C1 segment of cervical spinal cord (tissue), 14 donors: ENCODE measurements around the gene ZP1.

ENCODE experiments used
- DNase-seq, 14 donors: peaks; one replicate each; lab custom pipeline; 2025; lab: John Stamatoyannopoulos, UW

The ZP1 gene

GRCh38 chr11:60858236-60858635 lies 9.1 kb upstream of the ZP1 start:
- DNase-seq, result no peak

GRCh38 chr11:60858731-60859464 lies 8.4 kb upstream of the ZP1 start:
- DNase-seq, result no peak

- DNase-seq, result peak in 8 of 14 donors; percentile 17 to 74 (median 34)
Observed at GRCh38 chr11:60859616-60860250, 7.6 kb upstream of the ZP1 start.

DNA sequence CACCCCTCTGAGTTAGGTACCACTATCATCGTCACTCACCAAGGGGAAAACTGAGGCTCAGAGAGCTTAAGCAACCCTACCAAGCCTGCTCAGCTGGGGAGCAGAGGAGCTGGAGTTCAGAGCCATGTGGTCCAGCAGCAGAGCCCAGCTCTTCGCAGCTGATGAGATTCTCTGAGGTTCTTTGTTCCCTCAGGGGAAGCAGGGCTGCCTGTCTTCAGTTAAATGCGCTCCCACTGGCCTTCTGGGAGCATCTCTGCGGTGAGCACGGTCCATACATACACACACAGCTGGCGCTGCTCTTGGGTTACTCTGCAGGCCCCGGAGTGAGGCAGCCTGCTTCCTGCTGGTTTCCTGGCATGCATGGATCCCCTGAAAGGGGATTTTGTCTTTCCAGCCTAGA lies 6.4 kb upstream of the ZP1 start:
- peak in 3 of 14 donors; percentile 15 to 42 (median 15) for DNase-seq

DNA sequence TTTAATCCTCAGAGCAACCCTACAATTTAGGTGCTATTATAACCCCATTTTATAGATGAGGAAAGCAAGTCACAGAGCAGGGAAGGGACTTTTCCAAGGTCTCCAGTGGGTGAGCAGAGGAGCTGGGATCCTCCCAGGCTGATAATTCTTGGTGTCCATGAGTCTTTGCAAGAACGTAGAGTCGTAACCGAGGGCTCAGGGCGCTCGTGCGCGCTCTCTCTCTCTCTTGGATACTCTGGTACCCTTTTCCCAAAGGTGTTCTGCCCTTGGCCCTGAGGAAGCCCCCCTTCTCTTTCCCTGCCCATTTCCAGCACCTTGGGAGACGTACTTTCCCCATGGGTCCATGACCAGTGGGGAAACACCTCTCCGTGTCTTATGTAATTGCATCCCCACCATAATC lies 5.2 kb upstream of the ZP1 start:
- no peak for DNase-seq

DNA sequence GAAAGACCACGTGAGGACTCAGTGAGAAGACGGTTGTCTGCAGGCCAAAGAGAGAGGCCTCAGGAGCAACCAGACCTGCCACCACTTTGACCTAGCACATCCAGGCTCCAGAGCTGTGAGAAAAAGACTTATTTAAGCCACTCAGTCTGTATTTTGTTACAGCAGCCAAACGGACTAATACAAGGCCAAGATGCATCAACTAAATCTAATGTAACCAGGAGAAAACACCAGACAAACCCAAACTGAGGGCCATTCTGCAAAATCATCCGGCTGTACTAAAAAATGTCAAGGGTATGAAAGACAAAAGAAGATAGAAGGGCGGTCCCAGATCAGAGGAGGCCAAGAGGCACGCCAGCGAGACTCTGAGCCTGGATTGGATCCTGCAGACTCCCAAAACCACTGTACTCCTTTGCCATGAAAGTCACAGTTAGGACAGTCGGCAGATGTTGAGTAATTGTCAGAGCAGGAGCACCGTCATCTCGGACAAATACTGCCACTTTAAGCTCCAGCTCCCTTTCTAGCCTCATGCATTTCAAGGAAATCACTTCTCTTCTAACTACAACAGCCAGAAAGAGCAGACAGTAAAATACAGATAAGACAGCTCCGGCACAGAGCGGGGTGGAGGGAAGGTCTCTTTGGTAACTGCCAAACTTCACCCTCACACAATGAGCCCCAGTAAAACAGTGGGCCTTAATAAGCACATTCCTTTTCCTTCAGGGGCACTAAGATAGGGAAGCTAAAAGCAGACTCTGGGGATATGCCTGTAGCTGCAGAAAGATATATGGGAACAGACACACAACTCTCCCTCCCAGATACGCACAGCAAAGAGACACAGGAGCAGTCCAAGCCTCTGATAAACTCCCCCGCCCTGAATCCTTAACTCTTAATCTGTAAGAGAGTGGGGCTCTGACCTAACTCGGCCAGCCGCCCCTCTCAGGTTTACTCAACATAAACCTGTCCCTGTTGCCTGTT lies 3.5 kb upstream of the ZP1 start:
- DNase-seq, result no peak

DNA sequence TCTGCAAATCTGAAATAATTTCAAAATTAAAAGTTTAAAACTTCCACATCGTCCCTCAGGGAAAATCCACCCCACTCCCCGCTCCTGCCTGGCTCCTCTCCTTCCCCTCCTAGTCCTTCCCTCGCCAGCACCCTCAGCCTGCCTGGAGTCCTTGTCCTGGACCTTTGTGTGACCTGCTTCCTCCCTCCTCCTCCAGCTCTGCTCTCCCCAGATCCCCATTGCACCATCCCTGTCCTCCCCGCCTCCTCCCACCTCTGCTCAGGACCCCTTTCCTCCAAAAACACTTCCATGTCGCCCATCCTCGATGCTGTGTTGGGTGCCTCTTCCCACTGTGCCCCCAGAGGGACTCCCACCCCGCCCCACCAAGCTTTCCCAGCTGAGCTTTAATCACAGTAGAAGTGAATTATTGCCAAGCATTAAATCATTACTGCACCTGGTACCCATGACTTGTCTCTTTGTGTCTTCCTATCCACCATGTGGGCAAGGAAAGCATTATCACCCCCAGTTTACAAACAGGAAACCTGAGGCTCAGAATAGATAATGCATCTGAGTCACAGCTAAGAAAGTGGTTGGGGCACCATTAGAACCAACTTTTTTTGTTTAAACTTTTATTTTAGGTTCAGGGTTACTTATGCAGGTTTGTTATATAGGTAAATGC lies 2.4 kb upstream of the ZP1 start:
- no peak for DNase-seq

DNA sequence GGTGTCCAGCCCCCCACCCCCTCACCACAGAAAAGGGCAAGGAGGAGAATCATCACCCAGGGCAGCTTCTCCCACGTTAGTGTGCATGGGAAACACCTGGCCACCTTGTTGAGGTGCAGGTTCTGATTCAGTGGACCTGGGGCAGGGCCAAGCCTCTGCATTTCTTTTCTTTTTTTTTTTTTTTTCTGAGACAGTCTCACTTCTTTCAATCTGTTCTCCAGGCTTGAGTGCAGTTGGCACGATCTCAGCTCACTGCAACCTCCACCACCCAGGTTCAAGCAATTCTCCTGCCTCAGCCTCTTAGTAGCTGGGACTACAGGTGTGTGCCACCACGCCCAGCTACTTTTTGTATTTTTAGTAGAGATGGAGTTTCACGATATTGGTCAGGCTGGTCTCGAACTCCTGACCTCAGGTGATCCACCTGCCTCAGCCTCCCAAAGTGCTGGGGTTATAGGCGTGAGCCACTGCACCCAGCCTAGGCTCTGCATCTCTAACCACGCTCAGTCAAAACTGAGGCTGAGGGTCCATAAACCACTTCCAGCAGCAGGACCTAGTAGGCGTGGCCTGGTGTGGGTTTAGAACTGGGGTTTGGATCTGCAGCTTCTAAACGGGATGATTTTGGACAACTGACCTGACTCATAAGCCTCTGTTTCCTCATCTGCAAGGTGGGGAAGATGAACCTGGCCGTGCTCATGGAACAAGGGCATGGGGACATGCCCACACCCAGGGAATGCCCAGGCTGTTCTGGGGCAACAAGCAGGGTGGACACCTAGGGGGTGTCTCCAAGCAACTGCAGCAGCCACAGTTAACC lies 734 bp downstream of the ZP1 start:
- DNase-seq, result no peak

DNA sequence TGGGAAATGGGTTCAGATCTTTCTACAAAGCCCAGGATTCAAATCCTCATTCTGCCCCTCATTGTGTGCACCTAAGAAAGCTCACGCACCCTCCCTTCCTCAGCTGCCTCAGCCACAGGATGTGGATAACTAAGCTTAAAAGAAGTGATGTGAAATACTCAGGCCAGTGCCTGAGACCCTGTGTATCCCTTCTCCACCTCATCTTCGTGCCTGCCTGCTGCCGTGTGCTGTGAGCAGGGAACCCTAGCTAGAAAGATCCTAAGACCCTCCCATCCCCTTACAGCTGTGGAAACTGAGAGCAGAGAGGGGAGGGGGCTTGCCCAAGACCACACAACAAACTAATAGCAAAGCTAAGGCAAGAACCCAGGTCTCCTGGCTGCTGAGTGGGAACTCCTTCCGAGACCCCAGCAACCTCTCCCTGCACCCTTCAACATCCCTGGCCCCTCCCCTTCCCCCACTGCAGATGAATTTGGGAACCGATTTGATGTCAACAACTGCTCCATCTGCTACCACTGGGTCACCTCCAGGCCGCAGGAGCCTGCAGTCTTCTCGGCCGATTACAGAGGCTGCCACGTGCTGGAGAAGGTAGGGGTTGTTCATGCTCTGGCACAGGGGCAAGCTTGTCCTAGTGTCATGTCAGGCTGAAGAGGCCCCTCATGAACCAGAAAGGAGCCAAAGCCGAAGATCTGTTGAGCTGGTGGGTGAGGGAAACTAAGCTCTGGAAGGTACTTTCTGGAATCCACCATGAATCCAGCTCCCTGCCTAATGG lies 1.5 kb downstream of the ZP1 start:
- no peak for DNase-seq

DNA sequence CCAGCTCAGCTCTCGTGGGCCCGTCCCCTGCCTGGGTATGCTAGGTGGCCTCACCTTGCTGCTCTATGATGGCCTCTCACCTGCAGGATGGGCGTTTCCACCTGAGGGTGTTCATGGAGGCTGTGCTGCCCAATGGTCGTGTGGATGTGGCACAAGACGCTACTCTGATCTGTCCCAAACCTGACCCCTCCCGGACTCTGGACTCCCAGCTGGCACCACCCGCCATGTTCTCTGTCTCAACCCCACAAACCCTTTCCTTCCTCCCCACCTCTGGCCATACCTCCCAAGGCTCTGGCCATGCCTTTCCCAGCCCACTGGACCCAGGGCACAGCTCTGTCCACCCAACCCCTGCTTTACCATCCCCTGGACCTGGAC lies 2.1 kb downstream of the ZP1 start:
- no peak for DNase-seq

GRCh38 chr11:60870276-60870675 lies 2.9 kb downstream of the ZP1 start:
- DNase-seq, result peak in 1 of 14 donors; percentile 53

DNA sequence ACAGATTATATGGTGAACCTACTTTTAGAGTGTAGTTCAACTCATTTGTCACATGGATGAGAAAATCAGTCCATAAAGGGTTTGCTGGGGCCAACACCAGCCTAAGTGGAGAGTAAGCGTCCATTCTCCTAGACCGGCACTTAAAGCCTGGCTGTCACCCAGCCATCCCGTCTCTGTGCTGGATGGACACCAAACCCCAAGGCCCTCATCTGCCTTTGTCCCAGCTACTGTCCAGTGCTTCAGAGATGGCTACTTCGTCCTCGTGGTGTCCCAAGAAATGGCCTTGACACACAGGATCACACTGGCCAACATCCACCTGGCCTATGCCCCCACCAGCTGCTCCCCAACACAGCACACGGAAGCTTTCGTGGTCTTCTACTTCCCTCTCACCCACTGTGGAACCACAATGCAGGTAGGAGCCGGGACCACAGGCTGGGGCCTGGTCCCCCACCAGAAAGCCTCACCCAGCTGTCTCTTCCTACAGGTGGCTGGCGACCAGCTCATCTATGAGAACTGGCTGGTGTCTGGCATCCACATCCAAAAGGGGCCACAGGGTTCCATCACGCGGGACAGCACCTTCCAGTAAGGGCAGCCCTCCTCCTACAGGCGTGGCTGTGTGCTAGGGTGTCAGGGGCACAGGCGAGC lies 3.5 kb downstream of the ZP1 start:
- DNase-seq, result no peak

GRCh38 chr11:60871378-60872061 lies 4.2 kb downstream of the ZP1 start:
- peak in 1 of 14 donors; percentile 12 for DNase-seq

GRCh38 chr11:60872124-60872960 lies 5.0 kb downstream of the ZP1 start:
- DNase-seq, result no peak

- peak in 1 of 14 donors; percentile 61 for DNase-seq
Observed at GRCh38 chr11:60872961-60873524, 5.7 kb downstream of the ZP1 start.

DNA sequence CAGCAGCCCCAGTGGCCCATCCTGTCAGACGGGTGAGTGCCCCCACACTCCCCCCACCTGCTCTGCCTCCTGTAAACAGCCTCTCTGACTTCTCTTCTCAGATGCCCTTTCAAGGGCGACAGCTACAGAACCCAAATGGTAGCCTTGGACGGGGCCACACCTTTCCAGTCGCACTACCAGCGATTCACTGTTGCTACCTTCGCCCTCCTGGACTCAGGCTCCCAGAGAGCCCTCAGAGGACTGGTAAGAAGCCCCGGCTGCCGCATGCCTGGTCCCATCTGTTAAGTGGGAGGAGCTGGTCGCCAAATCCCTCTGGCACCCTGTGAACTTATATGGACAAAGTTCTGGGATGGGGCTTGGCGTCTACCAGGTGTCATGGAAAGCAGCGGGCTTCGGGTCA lies 6.2 kb downstream of the ZP1 start:
- no peak for DNase-seq
